Measurements from ENCODE around the gene SH2D5.

SH2D5 gene

GRCh38 chr1:20672265-20672632 is 60.3 kb downstream of the SH2D5 start:
- no peak for TF ChIP-seq CTCF (conservative IDR thresholded peaks at IDR 0.05)
- H3K27ac ChIP-seq: no peak overlapping the region

GRCh38 chr1:20670936-20671335 is 61.6 kb downstream of the SH2D5 start:
- TF ChIP-seq CTCF (conservative IDR thresholded peaks at IDR 0.05): no peak

More at GRCh38 chr1:20670936-20671335, 61.6 kb downstream of the SH2D5 start:
- no peak overlapping the region for H3K27ac ChIP-seq
